H9 (cell line): ENCODE data around the gene RAB6B. TPM values are rescaled to one million over a fixed set of nuclear protein-coding genes. Genes with fewer than 3 reads are reported as not detected.

Source experiments
- DNase-seq: peaks from one replicate; pipeline ENCODE4 v3.0.0-alpha.2; 2017
- H2AFZ ChIP-seq: one replicate; pipeline ENCODE4 v1.6.1; 2013; ENCODE audit warnings: mild to moderate bottlenecking, low read length, control low read depth, moderate library complexity
- H2AK5ac ChIP-seq: 2 replicates; pipeline ENCODE4 v1.6.1; 2013; ENCODE audit warnings: low read length, control low read depth, mixed read lengths; ENCODE audit not compliant: insufficient read length
- H2BK120ac ChIP-seq: one replicate; pipeline ENCODE4 v1.6.1; 2013; ENCODE audit warnings: low read depth, mild to moderate bottlenecking, low read length, control low read depth, inconsistent platforms; ENCODE audit not compliant: poor library complexity, severe bottlenecking
- H2BK12ac ChIP-seq: 2 replicates; pipeline ENCODE4 v1.6.1; 2013; ENCODE audit warnings: low read length, control low read depth, mixed read lengths, low read depth; ENCODE audit not compliant: insufficient read length
- H2BK15ac ChIP-seq: 2 replicates; pipeline ENCODE4 v1.6.1; 2013; ENCODE audit warnings: low read depth, low read length, control low read depth
- H2BK20ac ChIP-seq: one replicate; pipeline ENCODE4 v1.6.1; 2013; ENCODE audit warnings: low read depth, mild to moderate bottlenecking, low read length, control low read depth, inconsistent platforms; ENCODE audit not compliant: poor library complexity, severe bottlenecking
- H2BK5ac ChIP-seq: 2 replicates; pipeline ENCODE4 v1.6.1; 2013; ENCODE audit warnings: low read length, control low read depth, mixed read lengths; ENCODE audit not compliant: insufficient read length
- H3K14ac ChIP-seq: 2 replicates; pipeline ENCODE4 v1.6.1; 2013; ENCODE audit warnings: low read length, control low read depth; ENCODE audit not compliant: insufficient read depth
- H3K18ac ChIP-seq: 2 replicates; pipeline ENCODE4 v1.6.1; 2013; ENCODE audit warnings: low read depth, mild to moderate bottlenecking, mixed read lengths, low read length, control low read depth; ENCODE audit not compliant: insufficient read length
- H3K23ac ChIP-seq: 2 replicates; pipeline ENCODE4 v1.6.1; 2013; ENCODE audit warnings: low read length, control low read depth, mixed read lengths, low read depth; ENCODE audit not compliant: insufficient read length
- H3K23me2 ChIP-seq: 2 replicates; pipeline ENCODE4 v1.6.1; 2013; ENCODE audit warnings: low read depth, mild to moderate bottlenecking, mixed read lengths, low read length, control low read depth; ENCODE audit not compliant: insufficient read length, poor library complexity, severe bottlenecking
- H3K27ac ChIP-seq: 2 replicates; pipeline ENCODE4 v1.5.1; 2013; ENCODE audit warnings: low read length, control low read depth, mixed read lengths, low read depth; ENCODE audit not compliant: insufficient read length
- H3K27me3 ChIP-seq: 2 replicates; pipeline ENCODE4 v1.6.1; 2013; ENCODE audit warnings: low read length, control low read depth, inconsistent platforms; ENCODE audit not compliant: insufficient read depth
- H3K4ac ChIP-seq: 2 replicates; pipeline ENCODE4 v1.6.1; 2013; ENCODE audit warnings: low read depth, mild to moderate bottlenecking, control low read depth, inconsistent platforms, low read length, moderate library complexity
- H3K4me1 ChIP-seq: 2 replicates; pipeline ENCODE4 v1.6.1; 2013; ENCODE audit warnings: low read length, control low read depth, inconsistent platforms; ENCODE audit not compliant: insufficient read depth
- H3K4me2 ChIP-seq: 2 replicates; pipeline ENCODE4 v1.6.1; 2013; ENCODE audit warnings: low read length, control low read depth, mixed read lengths; ENCODE audit not compliant: insufficient read length, insufficient read depth
- H3K56ac ChIP-seq: 2 replicates; pipeline ENCODE4 v1.6.1; 2013; ENCODE audit warnings: low read depth, mild to moderate bottlenecking, mixed read lengths, low read length, control low read depth; ENCODE audit not compliant: insufficient read length
- H3K79me1 ChIP-seq: 2 replicates; pipeline ENCODE4 v1.6.1; 2013; ENCODE audit warnings: low read depth, mild to moderate bottlenecking, moderate library complexity, low read length, control low read depth, inconsistent platforms; ENCODE audit not compliant: insufficient read depth, poor library complexity, severe bottlenecking
- H3K79me2 ChIP-seq: 2 replicates; pipeline ENCODE4 v1.6.1; 2013; ENCODE audit warnings: low read length, control low read depth, inconsistent platforms; ENCODE audit not compliant: insufficient read depth
- H3K9ac ChIP-seq: 2 replicates; pipeline ENCODE4 v1.6.1; 2013; ENCODE audit warnings: low read length, control low read depth, mixed read lengths; ENCODE audit not compliant: insufficient read length; ENCODE audit errors: extremely low read depth
- H3K9me3 ChIP-seq: one replicate; pipeline ENCODE4 v1.6.1; 2013; ENCODE audit warnings: low read depth, low read length, inconsistent platforms; ENCODE audit not compliant: control insufficient read depth
- H3T11ph ChIP-seq: one replicate; pipeline ENCODE4 v1.6.1; 2013; ENCODE audit warnings: mild to moderate bottlenecking, low read length, control low read depth, inconsistent platforms
- H4K20me1 ChIP-seq: one replicate; pipeline ENCODE4 v1.6.1; 2013; ENCODE audit not compliant: control insufficient read depth, insufficient read length, insufficient read depth
- H4K5ac ChIP-seq: 2 replicates; pipeline ENCODE4 v1.6.1; 2013; ENCODE audit warnings: low read depth, mild to moderate bottlenecking, mixed read lengths, low read length, control low read depth; ENCODE audit not compliant: insufficient read length
- H4K8ac ChIP-seq: replicated peaks from 2 replicates; pipeline ENCODE4 v1.6.1; 2013; ENCODE audit warnings: low read length, control low read depth, mixed read lengths, low read depth; ENCODE audit not compliant: insufficient read length
- H4K91ac ChIP-seq: 2 replicates; pipeline ENCODE4 v1.6.1; 2013; ENCODE audit warnings: low read depth, mild to moderate bottlenecking, moderate library complexity, mixed read lengths, low read length, control low read depth; ENCODE audit not compliant: insufficient read length
- H3K27ac Mint-ChIP-seq, 3 experiments: 2 replicates in 2 of 3; 3 replicates in 1 of 3; pipeline ENCODE4 v1.8.0; 2020 to 2021; ENCODE audit warnings: mixed read lengths in 3 of 3, mild to moderate bottlenecking in 1 of 3, moderate library complexity in 1 of 3
- H3K27me3 Mint-ChIP-seq: 2 replicates; pipeline ENCODE4 v1.8.0; 2021; ENCODE audit warnings: low read depth, mild to moderate bottlenecking, moderate library complexity, mixed read lengths
- H3K36me3 Mint-ChIP-seq, 3 experiments: 2 replicates in 2 of 3; 3 replicates in 1 of 3; pipeline ENCODE4 v1.8.0; 2020 to 2021; ENCODE audit warnings: low read depth in 3 of 3, mixed read lengths in 3 of 3; ENCODE audit not compliant: insufficient read depth in 1 of 3
- H3K4me1 Mint-ChIP-seq, 2 experiments: 2 replicates each; pipeline ENCODE4 v1.8.0; 2020; ENCODE audit warnings: mixed read lengths in 2 of 2
- H3K4me3 Mint-ChIP-seq, 2 experiments: 2 replicates in 1 of 2; 3 replicates in 1 of 2; pipeline ENCODE4 v1.8.0; 2020 to 2021; ENCODE audit warnings: mild to moderate bottlenecking in 2 of 2, mixed read lengths in 2 of 2, moderate library complexity in 1 of 2
- H3K9me3 Mint-ChIP-seq, 2 experiments: 2 replicates in 1 of 2; 3 replicates in 1 of 2; pipeline ENCODE4 v1.8.0; 2020; ENCODE audit warnings: mild to moderate bottlenecking in 2 of 2, mixed read lengths in 2 of 2, moderate library complexity in 1 of 2
- WGBS: extraction: QIAGEN DNeasy Blood & Tissue Kit; methylation state at CpG from one replicate; pipeline ENCODE4 v1.1.7; 2013; ENCODE audit warnings: missing lambda C conversion rate, low lambda C conversion rate, mixed read lengths; ENCODE audit not compliant: insufficient read length; ENCODE audit errors: extremely low coverage; 5-methylcytosine and 5-hydroxymethylcytosine counted together
- total RNA-seq: library from RNA; stranded (reverse); gene quantifications from 2 replicates; pipeline ENCODE4 v1.2.1, GENCODE V29; 2021
- TF ChIP-seq, protein P1 (sequence below): fragments of 200-600 bp; sonication (generic); conservative IDR thresholded peaks from 3 replicates; pipeline ENCODE4 v1.8.0; 2021; ENCODE audit warnings: antibody characterized with exemption, mild to moderate bottlenecking

RAB6B gene
- total RNA-seq, 1 experiment from 2014 or later, result 12.3 TPM

DNA sequence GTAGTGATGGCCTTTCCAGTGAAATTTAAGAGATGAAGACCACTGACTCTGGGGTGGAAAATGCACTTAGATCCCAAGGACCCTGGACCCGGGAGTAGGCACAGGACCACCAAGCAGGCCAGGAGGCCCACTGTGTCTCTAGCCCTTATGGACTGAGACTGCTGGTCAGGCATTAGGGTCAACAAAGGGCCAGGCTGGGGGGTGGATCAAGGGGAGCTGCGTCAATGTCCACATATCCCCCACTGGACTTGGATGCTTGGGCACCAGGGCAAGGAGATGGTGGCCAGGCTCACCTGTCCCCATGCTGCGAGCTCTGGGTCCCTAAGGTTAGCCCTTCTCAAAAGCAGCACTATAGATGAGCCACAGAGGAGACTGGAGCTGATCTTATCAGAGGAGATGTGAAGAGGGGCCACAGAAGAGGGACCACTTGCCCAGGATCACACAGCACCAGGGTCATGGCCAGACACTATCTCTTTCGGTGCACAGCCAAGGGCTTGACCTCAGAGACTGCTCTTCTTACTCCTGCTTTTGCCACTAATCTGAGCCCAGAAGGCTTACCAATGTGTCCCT is 14.7 kb downstream of the RAB6B start:
- Histone ChIP-seq H2AK5ac (no peak overlapping the region), H3K23ac (no peak overlapping the region), H3K79me2 (no peaks in the 10 kb centered on the region), H3K9ac (no peak overlapping the region), H3K27me3 (no peaks in the 10 kb centered on the region), H3K23me2 (no peaks in the 10 kb centered on the region), H4K20me1 (no peaks in the 10 kb centered on the region), H2BK120ac (no peak overlapping the region), H2BK15ac (no peak overlapping the region), H4K8ac (no peak overlapping the region), H3K18ac (no peak overlapping the region), H2AFZ (no peak overlapping the region), H3K14ac (no peak overlapping the region), H3K79me1 (no peaks in the 10 kb centered on the region), H2BK5ac (no peak overlapping the region), H2BK12ac (no peak overlapping the region), H3K9me3 (no peaks in the 10 kb centered on the region), H3K4ac (no peak overlapping the region), H3K4me1 (no peaks in the 10 kb centered on the region), H3T11ph (no peak overlapping the region), H3K27ac (no peak overlapping the region), H4K91ac (no peak overlapping the region), H4K5ac (no peak overlapping the region), H2BK20ac (no peak overlapping the region), H3K4me2 (no peak overlapping the region), H3K56ac (no peak overlapping the region)
- Mint-ChIP-seq H3K27me3 (peaks cover 3% of the 10 kb centered on the region), H3K9me3 (peaks cover 0 to 12% of the 10 kb centered on the region in 2 experiments; a peak in 4 of 5 replicates), H3K4me3 (no peak overlapping the region), H3K27ac (no peak overlapping the region), H3K36me3 (peaks cover 0 to 6% (median 3%) of the 10 kb centered on the region in 3 experiments; a peak in 3 of 7 replicates), H3K4me1 (no peaks in the 10 kb centered on the region)
- peak; percentile 7 for DNase-seq
- TF ChIP-seq, protein P1, sequence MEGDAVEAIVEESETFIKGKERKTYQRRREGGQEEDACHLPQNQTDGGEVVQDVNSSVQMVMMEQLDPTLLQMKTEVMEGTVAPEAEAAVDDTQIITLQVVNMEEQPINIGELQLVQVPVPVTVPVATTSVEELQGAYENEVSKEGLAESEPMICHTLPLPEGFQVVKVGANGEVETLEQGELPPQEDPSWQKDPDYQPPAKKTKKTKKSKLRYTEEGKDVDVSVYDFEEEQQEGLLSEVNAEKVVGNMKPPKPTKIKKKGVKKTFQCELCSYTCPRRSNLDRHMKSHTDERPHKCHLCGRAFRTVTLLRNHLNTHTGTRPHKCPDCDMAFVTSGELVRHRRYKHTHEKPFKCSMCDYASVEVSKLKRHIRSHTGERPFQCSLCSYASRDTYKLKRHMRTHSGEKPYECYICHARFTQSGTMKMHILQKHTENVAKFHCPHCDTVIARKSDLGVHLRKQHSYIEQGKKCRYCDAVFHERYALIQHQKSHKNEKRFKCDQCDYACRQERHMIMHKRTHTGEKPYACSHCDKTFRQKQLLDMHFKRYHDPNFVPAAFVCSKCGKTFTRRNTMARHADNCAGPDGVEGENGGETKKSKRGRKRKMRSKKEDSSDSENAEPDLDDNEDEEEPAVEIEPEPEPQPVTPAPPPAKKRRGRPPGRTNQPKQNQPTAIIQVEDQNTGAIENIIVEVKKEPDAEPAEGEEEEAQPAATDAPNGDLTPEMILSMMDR, result no peak
- no CpG with 5 or more reads among the region's 4 CpGs for WGBS
